PC-3 (cell line): ENCODE data around the gene BRF1. TPM values are rescaled to one million over a fixed set of nuclear protein-coding genes. Genes with fewer than 3 reads are reported as not detected.

ENCODE experiments used
- ATAC-seq: fragments of 200-7000 bp; cut with Tn5 transposase; 2 replicates; pipeline ENCODE4 v1.9.1; 2020; ENCODE audit warnings: mild to moderate bottlenecking, moderate library complexity
- BruUV-seq: library from RNA; stranded (reverse); fragments of 400-500 nt; replicated peaks from 2 replicates; lab custom pipeline; 2021; lab: Mats Ljungman, UMichigan
- CTCF ChIA-PET: fragments of 300-600 bp; sonication (Branson Sonifier 250); formaldehyde crosslinking; loops from one replicate; lab custom pipeline; 2022; ENCODE audit warnings: antibody characterized with exemption; lab: Charles Lee
- POLR2A ChIA-PET: fragments of 300-600 bp; sonication (Branson Sonifier 250); formaldehyde crosslinking; loops from one replicate; lab custom pipeline; 2022; ENCODE audit warnings: antibody characterized with exemption; ENCODE audit not compliant: unreplicated experiment; lab: Charles Lee
- DNase-seq: peaks from one replicate; pipeline ENCODE4 v3.0.0-alpha.2; 2015
- H2AFZ ChIP-seq: fragments of 300-600 bp; sonication (generic); 2 replicates; pipeline ENCODE4 v1.6.0; 2016; ENCODE audit warnings: antibody characterized with exemption, low read length
- H3F3A ChIP-seq: fragments of 300-600 bp; sonication (generic); one replicate; pipeline ENCODE4 v1.6.0; 2017; ENCODE audit warnings: antibody characterized with exemption, low read length, control low read depth, mild to moderate bottlenecking; ENCODE audit not compliant: unreplicated experiment
- H3K27ac ChIP-seq: fragments of 300-600 bp; sonication (generic); 2 replicates; pipeline ENCODE4 v1.5.1; 2016; ENCODE audit warnings: mild to moderate bottlenecking, low read length
- H3K27me3 ChIP-seq: fragments of 300-600 bp; sonication (generic); 2 replicates; pipeline ENCODE4 v1.6.1; 2016; ENCODE audit warnings: low read length, mixed read lengths
- H3K36me3 ChIP-seq: fragments of 300-600 bp; sonication (generic); 2 replicates; pipeline ENCODE4 v1.6.1; 2016; ENCODE audit warnings: low read depth, mixed run types, low read length, mixed read lengths
- H3K4me1 ChIP-seq: fragments of 300-600 bp; sonication (generic); 2 replicates; pipeline ENCODE4 v1.5.1; 2016; ENCODE audit warnings: low read length; ENCODE audit not compliant: insufficient read depth
- H3K4me2 ChIP-seq: fragments of 300-600 bp; sonication (generic); 2 replicates; pipeline ENCODE4 v1.6.0; 2016; ENCODE audit warnings: low read length
- H3K4me3 ChIP-seq: fragments of 300-600 bp; sonication (generic); 2 replicates; pipeline ENCODE4 v1.5.1; 2016; ENCODE audit warnings: mild to moderate bottlenecking, low read length, mixed read lengths
- H3K79me2 ChIP-seq: fragments of 300-600 bp; sonication (generic); 2 replicates; pipeline ENCODE4 v1.6.1; 2017; ENCODE audit warnings: low read length, mixed read lengths
- H3K9ac ChIP-seq: fragments of 300-600 bp; sonication (generic); 2 replicates; pipeline ENCODE4 v1.6.0; 2016; ENCODE audit warnings: mild to moderate bottlenecking, low read length
- H3K9me2 ChIP-seq: fragments of 300-600 bp; sonication (generic); replicated peaks from 2 replicates; pipeline ENCODE4 v1.6.1; 2016; ENCODE audit warnings: mixed run types, low read length, mixed read lengths
- H3K9me3 ChIP-seq: fragments of 300-600 bp; sonication (generic); 2 replicates; pipeline ENCODE4 v1.6.1; 2016; ENCODE audit warnings: low read length, mixed read lengths
- H4K20me1 ChIP-seq: fragments of 300-600 bp; sonication (generic); 2 replicates; pipeline ENCODE4 v1.6.1; 2016; ENCODE audit warnings: low read length, mixed read lengths
- EZH2 ChIP-seq: fragments of 300-600 bp; sonication (generic); IDR thresholded peaks from one replicate; pipeline ENCODE4 v1.6.1; 2017; ENCODE audit warnings: antibody characterized with exemption, mild to moderate bottlenecking, low read length; ENCODE audit not compliant: unreplicated experiment
- EZH2phosphoT487 ChIP-seq: fragments of 300-600 bp; sonication (generic); IDR thresholded peaks from 2 replicates; pipeline ENCODE4 v1.6.1; 2018; ENCODE audit warnings: mild to moderate bottlenecking, antibody characterized with exemption, low read length, borderline replicate concordance
- intact Hi-C: fragments of 100-400 bp; cut with micrococcal nuclease; formaldehyde crosslinking; loops from 2 replicates; pipeline ENCODE4 v1.9.0; 2023
- total RNA-seq: library from RNA; depleted of rRNA; stranded (reverse); fragments of >200 nt; gene quantifications from 2 replicates; pipeline ENCODE4 v1.2.3, GENCODE V29; 2014
- TF ChIP-seq, protein P1 (sequence below): fragments of 300-600 bp; sonication (generic); conservative IDR thresholded peaks from 2 replicates; pipeline ENCODE4 v1.5.1; 2017; ENCODE audit warnings: antibody characterized with exemption, low read depth, mild to moderate bottlenecking, low read length

The BRF1 gene
- total RNA-seq, 1 experiment from 2014 or later: 55.8 TPM

DNA sequence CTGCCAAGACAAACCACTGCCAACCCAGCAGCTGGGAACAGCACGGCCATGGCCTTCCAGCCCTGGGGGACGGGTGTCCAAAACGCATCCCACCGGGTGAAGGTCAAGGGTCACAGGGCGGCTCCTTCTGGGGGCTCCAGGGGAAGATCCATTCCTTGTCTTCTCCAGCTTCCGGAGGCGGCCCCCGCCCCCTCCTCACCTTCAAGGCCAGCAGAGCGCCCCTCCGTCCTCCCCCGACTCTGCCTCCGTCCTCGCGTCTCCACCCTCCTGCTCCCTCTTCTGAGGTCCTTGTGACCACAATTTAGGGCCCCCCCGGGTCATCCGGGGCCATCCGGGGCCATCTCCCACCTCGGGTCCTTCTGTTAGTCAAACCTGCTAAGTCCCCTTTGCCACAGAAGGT, 115.8 kb downstream of the BRF1 start:
- no peaks in the 10 kb centered on the region for H3K9me3 ChIP-seq
- intact Hi-C loops: no loop called here
- no peak for DNase-seq
- no peak overlapping the region for H3K4me2 ChIP-seq
- H3K79me2 ChIP-seq: no peaks in the 10 kb centered on the region
- H3K27me3 ChIP-seq: no peaks in the 10 kb centered on the region
- BruUV-seq: no TSS peak
- H3K27ac ChIP-seq: no peak overlapping the region
- no peaks in the 10 kb centered on the region for H3K9me2 ChIP-seq
- TF ChIP-seq, protein P1, sequence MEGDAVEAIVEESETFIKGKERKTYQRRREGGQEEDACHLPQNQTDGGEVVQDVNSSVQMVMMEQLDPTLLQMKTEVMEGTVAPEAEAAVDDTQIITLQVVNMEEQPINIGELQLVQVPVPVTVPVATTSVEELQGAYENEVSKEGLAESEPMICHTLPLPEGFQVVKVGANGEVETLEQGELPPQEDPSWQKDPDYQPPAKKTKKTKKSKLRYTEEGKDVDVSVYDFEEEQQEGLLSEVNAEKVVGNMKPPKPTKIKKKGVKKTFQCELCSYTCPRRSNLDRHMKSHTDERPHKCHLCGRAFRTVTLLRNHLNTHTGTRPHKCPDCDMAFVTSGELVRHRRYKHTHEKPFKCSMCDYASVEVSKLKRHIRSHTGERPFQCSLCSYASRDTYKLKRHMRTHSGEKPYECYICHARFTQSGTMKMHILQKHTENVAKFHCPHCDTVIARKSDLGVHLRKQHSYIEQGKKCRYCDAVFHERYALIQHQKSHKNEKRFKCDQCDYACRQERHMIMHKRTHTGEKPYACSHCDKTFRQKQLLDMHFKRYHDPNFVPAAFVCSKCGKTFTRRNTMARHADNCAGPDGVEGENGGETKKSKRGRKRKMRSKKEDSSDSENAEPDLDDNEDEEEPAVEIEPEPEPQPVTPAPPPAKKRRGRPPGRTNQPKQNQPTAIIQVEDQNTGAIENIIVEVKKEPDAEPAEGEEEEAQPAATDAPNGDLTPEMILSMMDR: no peak
- TF ChIP-seq EZH2phosphoT487 (no peak), EZH2 (no peak)
- no peak overlapping the region for H3K9ac ChIP-seq
- H2AFZ ChIP-seq: no peak overlapping the region
- H3K36me3 ChIP-seq: no peaks in the 10 kb centered on the region
- CTCF ChIA-PET: no interaction called here
- H3K4me3 ChIP-seq: no peak overlapping the region
- no peaks in the 10 kb centered on the region for H3F3A ChIP-seq
- H4K20me1 ChIP-seq: no peaks in the 10 kb centered on the region
- no peak for ATAC-seq
- POLR2A ChIA-PET: interaction anchor here (0.6 kb wide), 1 partner anchor 1644 kb away, joined by 5 read pairs; no protein-coding TSS in a partner anchor
- H3K4me1 ChIP-seq: 0 out of 2 replicates have a peak, but pooled peaks cover 4% of the 10 kb centered on the region

GRCh38 chr14:105184461-105184860, 116.3 kb downstream of the BRF1 start:
- H3K4me3 ChIP-seq: no peak overlapping the region
- intact Hi-C loops: no loop called here
- H3K79me2 ChIP-seq: no peaks in the 10 kb centered on the region
- H3K9ac ChIP-seq: no peak overlapping the region
- no peak overlapping the region for H3K27ac ChIP-seq
- no peaks in the 10 kb centered on the region for H3K9me3 ChIP-seq
- no peak for DNase-seq
- CTCF ChIA-PET: no interaction called here
- H4K20me1 ChIP-seq: no peaks in the 10 kb centered on the region
- no peak for ATAC-seq
- POLR2A ChIA-PET: interaction anchor here (0.6 kb wide), 1 partner anchor 1644 kb away, joined by 5 read pairs; no protein-coding TSS in a partner anchor
- no peaks in the 10 kb centered on the region for H3K27me3 ChIP-seq
- H2AFZ ChIP-seq: no peak overlapping the region
- BruUV-seq: no TSS peak
- H3K4me1 ChIP-seq: 0 out of 2 replicates have a peak, but pooled peaks cover 4% of the 10 kb centered on the region
- TF ChIP-seq EZH2 (no peak), EZH2phosphoT487 (no peak)
- TF ChIP-seq, protein P1: no peak
- H3F3A ChIP-seq: no peaks in the 10 kb centered on the region
- H3K9me2 ChIP-seq: no peaks in the 10 kb centered on the region
- H3K36me3 ChIP-seq: no peaks in the 10 kb centered on the region
- no peak overlapping the region for H3K4me2 ChIP-seq

DNA sequence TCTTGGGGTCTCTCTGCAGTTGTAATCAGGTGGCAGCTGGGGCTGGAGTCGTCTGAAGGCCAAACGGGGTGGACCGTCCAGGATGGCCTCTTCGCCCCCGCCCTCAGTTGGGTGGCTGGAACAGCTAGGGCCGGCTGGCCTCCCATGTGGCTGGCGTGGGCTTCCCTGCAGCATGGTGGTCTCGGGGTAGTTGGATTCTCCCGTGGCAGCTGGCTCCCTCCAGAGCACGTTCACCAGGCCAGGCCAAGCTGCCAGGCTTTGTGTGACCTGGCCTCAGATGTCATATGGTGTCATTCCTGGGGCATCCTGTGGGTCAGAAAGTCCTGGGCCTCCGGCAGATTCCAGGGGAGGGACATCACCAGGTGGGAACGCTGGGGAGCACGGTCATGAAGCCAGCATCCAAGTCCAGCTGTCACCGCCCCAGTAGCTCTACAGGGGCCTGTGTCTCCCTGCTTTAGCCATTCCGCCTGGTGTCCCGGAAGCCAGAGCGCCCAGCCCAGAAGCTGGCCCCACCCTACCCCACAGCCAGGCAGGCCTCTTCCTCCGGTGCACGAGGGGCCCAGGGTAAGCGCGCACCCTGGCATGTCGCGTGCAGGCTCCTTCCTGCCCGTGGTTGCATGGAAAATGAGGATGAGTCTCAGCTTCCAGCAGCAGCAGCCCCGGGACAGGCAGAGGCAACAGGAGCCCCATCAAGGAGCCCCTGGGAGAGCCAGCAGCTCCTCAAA, 118.3 kb downstream of the BRF1 start:
- Histone ChIP-seq H3K27me3 (no peaks in the 10 kb centered on the region), H3K4me3 (no peak overlapping the region), H2AFZ (no peak overlapping the region), H3K4me1 (0 out of 2 replicates have a peak, but pooled peaks cover 4% of the 10 kb centered on the region), H3K4me2 (no peak overlapping the region), H3K9ac (no peak overlapping the region), H3K36me3 (no peaks in the 10 kb centered on the region), H3K9me2 (no peaks in the 10 kb centered on the region), H3K27ac (no peak overlapping the region), H3F3A (no peaks in the 10 kb centered on the region), H3K9me3 (no peaks in the 10 kb centered on the region), H3K79me2 (no peaks in the 10 kb centered on the region), H4K20me1 (no peaks in the 10 kb centered on the region)
- TF ChIP-seq, protein P1: no peak
- TF ChIP-seq EZH2phosphoT487: no peak
- TF ChIP-seq EZH2: no peak
- intact Hi-C loops: no loop called here
- POLR2A ChIA-PET: no interaction called here
- no TSS peak for BruUV-seq
- CTCF ChIA-PET: no interaction called here
- ATAC-seq (no peak), DNase-seq (no peak)
